WTC11 (cell line): Measurements from ENCODE around the gene CHN1.

Source experiments
- NR3C1 ChIP-seq: sonication (generic); formaldehyde crosslinking; conservative IDR thresholded peaks from 2 replicates; pipeline ENCODE4 v1.8.1; 2023; ENCODE audit warnings: low read depth, mild to moderate bottlenecking, missing genetic modification reagents
- TF ChIP-seq, protein P1 (sequence below): fragments of 200-600 bp; IDR thresholded peaks from 2 replicates; pipeline ENCODE4 v1.8.0; 2022; ENCODE audit warnings: antibody characterized with exemption

DNA sequence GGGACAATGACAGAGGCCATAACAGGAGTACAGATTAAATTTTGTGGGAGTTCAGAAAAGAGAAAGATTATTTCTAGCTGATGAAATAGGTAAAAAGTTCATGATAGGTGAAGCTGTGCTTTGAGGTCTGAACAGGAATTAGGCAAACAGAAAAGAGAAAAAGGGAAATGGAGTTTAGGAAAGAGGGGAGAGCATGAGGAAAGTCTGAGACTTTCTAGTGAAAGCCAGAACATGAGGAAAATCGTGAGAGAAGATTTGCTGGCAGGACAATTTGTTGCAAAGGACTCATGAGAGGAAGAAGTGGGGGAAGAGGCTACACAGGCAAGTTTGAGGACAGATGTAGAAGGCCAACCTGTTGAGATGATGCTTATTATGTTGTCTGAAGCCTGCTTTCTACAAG is 6.3 kb upstream of the CHN1 start:
- TF ChIP-seq, protein P1, sequence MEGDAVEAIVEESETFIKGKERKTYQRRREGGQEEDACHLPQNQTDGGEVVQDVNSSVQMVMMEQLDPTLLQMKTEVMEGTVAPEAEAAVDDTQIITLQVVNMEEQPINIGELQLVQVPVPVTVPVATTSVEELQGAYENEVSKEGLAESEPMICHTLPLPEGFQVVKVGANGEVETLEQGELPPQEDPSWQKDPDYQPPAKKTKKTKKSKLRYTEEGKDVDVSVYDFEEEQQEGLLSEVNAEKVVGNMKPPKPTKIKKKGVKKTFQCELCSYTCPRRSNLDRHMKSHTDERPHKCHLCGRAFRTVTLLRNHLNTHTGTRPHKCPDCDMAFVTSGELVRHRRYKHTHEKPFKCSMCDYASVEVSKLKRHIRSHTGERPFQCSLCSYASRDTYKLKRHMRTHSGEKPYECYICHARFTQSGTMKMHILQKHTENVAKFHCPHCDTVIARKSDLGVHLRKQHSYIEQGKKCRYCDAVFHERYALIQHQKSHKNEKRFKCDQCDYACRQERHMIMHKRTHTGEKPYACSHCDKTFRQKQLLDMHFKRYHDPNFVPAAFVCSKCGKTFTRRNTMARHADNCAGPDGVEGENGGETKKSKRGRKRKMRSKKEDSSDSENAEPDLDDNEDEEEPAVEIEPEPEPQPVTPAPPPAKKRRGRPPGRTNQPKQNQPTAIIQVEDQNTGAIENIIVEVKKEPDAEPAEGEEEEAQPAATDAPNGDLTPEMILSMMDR, result no peak
- no peak for TF ChIP-seq NR3C1 (CRISPR knock-in tag)
